Mesenchymal stem cell (in vitro differentiated cells and primary cell): ENCODE results near the gene C9orf85. TPM values are rescaled to one million over a fixed set of nuclear protein-coding genes. Genes with fewer than 3 reads are reported as not detected.

Experiments
- DNase-seq: peaks from one replicate; pipeline ENCODE4 v3.0.0-alpha.2; 2013
- H2AFZ ChIP-seq: one replicate; pipeline ENCODE4 v1.6.1; 2013; ENCODE audit warnings: low read depth, mild to moderate bottlenecking, control low read depth, inconsistent platforms, low read length, moderate library complexity
- H2AK5ac ChIP-seq: 2 replicates; pipeline ENCODE4 v1.6.1; 2013; ENCODE audit warnings: low read length, moderate library complexity, mild to moderate bottlenecking, inconsistent platforms; ENCODE audit not compliant: severe bottlenecking
- H2BK120ac ChIP-seq: one replicate; pipeline ENCODE4 v1.6.1; 2013; ENCODE audit warnings: low read depth, mild to moderate bottlenecking, inconsistent platforms, low read length, moderate library complexity
- H2BK12ac ChIP-seq, 2 experiments: one replicate each; pipeline ENCODE4 v1.6.1; 2013; ENCODE audit warnings: inconsistent platforms in 2 of 2, low read length in 2 of 2, mild to moderate bottlenecking in 2 of 2, moderate library complexity in 2 of 2, control low read depth in 1 of 2
- H2BK15ac ChIP-seq: one replicate; pipeline ENCODE4 v1.6.1; 2013; ENCODE audit warnings: mild to moderate bottlenecking, low read depth, inconsistent platforms; ENCODE audit not compliant: poor library complexity, severe bottlenecking
- H2BK5ac ChIP-seq: 2 replicates; pipeline ENCODE4 v1.6.1; 2013; ENCODE audit warnings: low read depth, mild to moderate bottlenecking, low read length, control low read depth, inconsistent platforms; ENCODE audit not compliant: poor library complexity, severe bottlenecking
- H3K14ac ChIP-seq, 2 experiments: one replicate each; pipeline ENCODE4 v1.6.1; 2013; ENCODE audit warnings: inconsistent platforms in 2 of 2, low read length in 2 of 2, control low read depth in 1 of 2, mild to moderate bottlenecking in 1 of 2, moderate library complexity in 1 of 2
- H3K18ac ChIP-seq, 2 experiments: one replicate each; pipeline ENCODE4 v1.6.1; 2013; ENCODE audit warnings: inconsistent platforms in 2 of 2, low read length in 2 of 2, control low read depth in 1 of 2, low read depth in 1 of 2, mild to moderate bottlenecking in 1 of 2
- H3K23ac ChIP-seq, 2 experiments: one replicate each; pipeline ENCODE4 v1.6.1; 2013; ENCODE audit warnings: inconsistent platforms in 2 of 2, low read length in 2 of 2, mild to moderate bottlenecking in 2 of 2, moderate library complexity in 2 of 2, control low read depth in 1 of 2
- H3K27ac ChIP-seq: 2 replicates; pipeline ENCODE4 v1.5.1; 2013; ENCODE audit warnings: mild to moderate bottlenecking, moderate library complexity, low read length, control low read depth, inconsistent platforms; ENCODE audit not compliant: poor library complexity, severe bottlenecking
- H3K27me3 ChIP-seq, 2 experiments: 2 replicates each; pipeline versions ENCODE4 v1.6.1 to v1.7.0; 2013; ENCODE audit warnings: low read length in 2 of 2, mild to moderate bottlenecking in 2 of 2, moderate library complexity in 2 of 2, control low read depth in 1 of 2, inconsistent platforms in 1 of 2; ENCODE audit not compliant: control insufficient read depth in 1 of 2, insufficient read depth in 1 of 2
- H3K36me3 ChIP-seq, 2 experiments: 2 replicates each; pipeline versions ENCODE4 v1.6.1 to v1.7.0; 2013; ENCODE audit warnings: low read length in 2 of 2, control low read depth in 1 of 2, inconsistent platforms in 1 of 2, low read depth in 1 of 2, mild to moderate bottlenecking in 1 of 2; ENCODE audit not compliant: insufficient read depth in 2 of 2, control insufficient read depth in 1 of 2
- H3K4ac ChIP-seq, 2 experiments: one replicate each; pipeline ENCODE4 v1.6.1; 2013; ENCODE audit warnings: inconsistent platforms in 2 of 2, low read length in 2 of 2, mild to moderate bottlenecking in 2 of 2, moderate library complexity in 2 of 2, control low read depth in 1 of 2, low read depth in 1 of 2
- H3K4me1 ChIP-seq: 2 replicates; pipeline ENCODE4 v1.6.1; 2013; ENCODE audit warnings: low read depth, low read length, control low read depth; ENCODE audit not compliant: control insufficient read depth, insufficient read depth
- H3K4me2 ChIP-seq: 2 replicates; pipeline ENCODE4 v1.6.1; 2013; ENCODE audit warnings: low read length, mild to moderate bottlenecking, inconsistent platforms; ENCODE audit not compliant: poor library complexity, severe bottlenecking
- H3K4me3 ChIP-seq, 2 experiments: 2 replicates each; pipeline versions ENCODE4 v1.5.1 to v1.7.0; 2013; ENCODE audit warnings: low read length in 2 of 2, mild to moderate bottlenecking in 2 of 2, control low read depth in 1 of 2, low read depth in 1 of 2; ENCODE audit not compliant: insufficient read depth in 1 of 2
- H3K79me1 ChIP-seq: replicated peaks from 2 replicates; pipeline ENCODE4 v1.6.1; 2013; ENCODE audit warnings: mild to moderate bottlenecking, control low read depth, low read length, inconsistent platforms; ENCODE audit not compliant: poor library complexity, severe bottlenecking
- H3K9ac ChIP-seq: 2 replicates; pipeline ENCODE4 v1.7.0; 2013; ENCODE audit warnings: mild to moderate bottlenecking, low read length, moderate library complexity
- H3K9me3 ChIP-seq: 2 replicates; pipeline ENCODE4 v1.7.0; 2013; ENCODE audit warnings: mild to moderate bottlenecking, low read length; ENCODE audit not compliant: control insufficient read depth
- H4K8ac ChIP-seq: one replicate; pipeline ENCODE4 v1.6.1; 2013; ENCODE audit warnings: inconsistent platforms, mild to moderate bottlenecking, low read length, moderate library complexity
- H4K91ac ChIP-seq: one replicate; pipeline ENCODE4 v1.6.1; 2013; ENCODE audit warnings: mild to moderate bottlenecking, low read length, inconsistent platforms
- WGBS: methylation state at CpG from one replicate; pipeline ENCODE4 v1.1.7; 2013; ENCODE audit warnings: mixed read lengths; 5-methylcytosine and 5-hydroxymethylcytosine counted together
- polyA plus RNA-seq, 2 experiments: library from polyadenylated mRNA; stranded (reverse); fragments of 200-250 nt; gene quantifications; one replicate each; pipeline ENCODE4 v1.2.3, GENCODE V29; 2013

C9orf85 gene, protein sequence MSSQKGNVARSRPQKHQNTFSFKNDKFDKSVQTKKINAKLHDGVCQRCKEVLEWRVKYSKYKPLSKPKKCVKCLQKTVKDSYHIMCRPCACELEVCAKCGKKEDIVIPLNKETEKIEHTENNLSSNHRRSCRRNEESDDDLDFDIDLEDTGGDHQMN
- polyA plus RNA-seq (2013, experiment 1 of 2), result 17.6 TPM
- 18.3 TPM for polyA plus RNA-seq (2013, experiment 2 of 2)

DNA sequence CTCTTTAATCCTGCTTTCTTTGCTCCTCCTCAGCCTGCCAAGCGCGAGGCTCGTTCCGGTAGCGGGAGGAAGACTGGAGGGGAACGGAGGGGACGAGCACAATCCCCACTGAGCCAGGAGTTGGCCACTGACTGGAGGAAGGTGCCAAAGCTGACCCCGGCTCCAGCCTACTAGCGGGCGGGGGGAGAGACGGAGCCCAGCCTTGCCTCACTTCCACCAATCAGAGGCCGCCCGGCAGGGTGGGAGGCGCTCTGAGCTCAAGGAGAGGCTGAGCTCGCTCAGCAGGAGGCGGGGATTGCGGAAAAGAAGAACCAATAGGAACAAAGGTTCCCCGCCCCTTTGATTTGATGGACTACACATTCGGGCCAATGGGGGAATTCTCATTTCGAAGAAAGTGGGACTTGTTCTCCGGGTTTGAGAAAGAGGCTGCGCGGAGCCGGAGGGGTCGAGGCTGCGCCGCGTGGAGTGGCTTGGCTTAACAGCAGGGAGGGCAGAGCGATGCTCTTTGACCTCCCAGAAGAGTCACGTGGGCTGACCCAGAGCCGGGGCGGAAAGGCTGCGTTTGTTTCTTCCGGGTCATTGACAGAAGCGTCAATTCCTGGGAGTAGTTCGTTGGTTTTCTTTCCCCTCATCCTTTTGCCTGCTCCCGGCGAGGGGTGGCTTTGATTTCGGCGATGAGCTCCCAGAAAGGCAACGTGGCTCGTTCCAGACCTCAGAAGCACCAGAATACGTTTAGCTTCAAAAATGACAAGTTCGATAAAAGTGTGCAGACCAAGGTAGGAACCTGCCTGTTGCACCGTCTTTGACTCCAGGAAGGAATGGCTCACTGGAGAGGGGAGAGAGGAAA, at the start of gene C9orf85, which contains the start of gene ABHD17B:
Gene C9orf85, plus strand, starts transcription at position 579 of the 847 bp plus-strand sequence. Its CDS starts 96 bp downstream, at position 675.
Gene ABHD17B, minus strand, starts transcription at position 133 of the 847 bp plus-strand sequence. CDS start 36,113 bp downstream, outside the sequence.
- peak within 1 kb of the TSS; percentile 88 for H2AFZ ChIP-seq
- no peak within 1 kb of the TSS for H2AK5ac ChIP-seq
- H4K91ac ChIP-seq, result peak within 1 kb of the TSS; percentile 43
- H3K4ac ChIP-seq, result peak within 1 kb of the TSS; percentile 88 to 96
- H3K9me3 ChIP-seq, result no peaks in the 10 kb centered on the region
- H2BK15ac ChIP-seq, result peak within 1 kb of the TSS; percentile 92
- H3K4me2 ChIP-seq, result peak within 1 kb of the TSS; percentile 81
- DNase-seq, result peak; percentile 100
- H2BK120ac ChIP-seq, result peak within 1 kb of the TSS; percentile 78
- peak within 1 kb of the TSS; percentile 93 for H3K27ac ChIP-seq
- no peaks in the 10 kb centered on the region for H3K36me3 ChIP-seq
- peaks cover 5% of the 10 kb centered on the region for H3K4me1 ChIP-seq
- H3K27me3 ChIP-seq, result no peaks in the 10 kb centered on the region
- H3K18ac ChIP-seq, result peak within 1 kb of the TSS; percentile 81 to 86
- peak within 1 kb of the TSS; percentile 53 for H2BK5ac ChIP-seq
- peak within 1 kb of the TSS; percentile 35 for H4K8ac ChIP-seq
- no peak within 1 kb of the TSS for H2BK12ac ChIP-seq
- H3K14ac ChIP-seq, result peak within 1 kb of the TSS in 1 of 2 experiments; percentile 86
- H3K9ac ChIP-seq, result peak within 1 kb of the TSS; percentile 92
- H3K79me1 ChIP-seq, result peaks cover 4% of the 10 kb centered on the region
- H3K4me3 ChIP-seq, result peak within 1 kb of the TSS; percentile 90 to 91
- WGBS, result under 1% methylated on average over 45 of the region's 45 CpGs
- H3K23ac ChIP-seq, result peak within 1 kb of the TSS in 1 of 2 experiments; percentile 59

DNA sequence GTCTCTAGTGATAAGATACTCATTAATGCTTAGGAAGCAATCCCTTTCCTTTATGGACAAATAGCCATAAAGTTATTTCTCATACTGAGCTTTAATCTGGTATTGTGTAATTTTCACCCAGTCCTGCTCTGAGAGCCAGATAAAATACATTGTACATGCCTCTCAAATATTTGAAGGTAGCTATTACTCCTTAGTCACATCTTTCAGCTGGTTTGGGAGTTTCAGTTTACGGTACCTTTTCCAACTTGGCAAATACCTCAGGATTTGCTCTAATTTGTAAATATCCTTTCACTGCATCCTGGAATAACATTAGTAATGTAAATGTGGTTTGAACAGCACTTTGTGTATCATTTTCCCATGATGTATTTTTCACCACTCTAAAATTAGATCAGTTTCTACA, 47.8 kb upstream of the C9orf85 start:
- no CpG with 5 or more reads among the region's 1 CpG for WGBS
- H3K4me1 ChIP-seq, result no peaks in the 10 kb centered on the region

DNA sequence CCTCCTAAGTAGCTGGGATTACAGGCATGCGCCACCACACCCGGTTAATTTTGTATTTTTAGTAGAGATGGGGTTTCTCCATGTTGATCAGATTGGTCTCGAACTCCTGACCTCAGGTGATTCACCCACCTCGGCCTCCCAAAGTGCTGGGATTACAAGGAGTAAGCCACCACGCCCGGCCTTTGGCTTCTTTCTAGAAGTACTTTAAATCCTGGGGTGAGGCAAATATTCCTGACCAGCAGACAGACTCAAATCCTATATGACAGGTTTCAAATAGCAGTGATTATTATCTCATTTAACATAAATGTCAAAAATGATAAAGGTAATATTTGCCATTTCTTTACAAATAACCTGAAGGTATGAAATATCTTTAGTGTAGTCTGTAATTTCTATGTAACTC, 36.1 kb upstream of the C9orf85 start:
- Histone ChIP-seq H3K4me3 (no peak overlapping the region), H2BK120ac (no peak overlapping the region), H3K79me1 (peaks cover 16% of the 10 kb centered on the region), H2BK5ac (no peak overlapping the region), H2AK5ac (no peak overlapping the region), H3K27ac (no peak overlapping the region), H3K4ac (no peak overlapping the region), H3K27me3 (no peaks in the 10 kb centered on the region), H3K23ac (no peak overlapping the region), H3K14ac (no peak overlapping the region), H3K36me3 (peaks cover 0 to 27% of the 10 kb centered on the region in 2 experiments), H3K9ac (no peak overlapping the region), H3K9me3 (peaks cover 52% of the 10 kb centered on the region), H2AFZ (no peak overlapping the region), H2BK15ac (no peak overlapping the region), H4K91ac (no peak overlapping the region), H3K18ac (no peak overlapping the region), H3K4me1 (no peaks in the 10 kb centered on the region), H3K4me2 (no peak overlapping the region), H2BK12ac (no peak overlapping the region), H4K8ac (no peak overlapping the region)
- WGBS, result 98% methylated on average over 6 of the region's 6 CpGs
- no peak for DNase-seq

More for the DNA sequence above, 47.8 kb upstream of the C9orf85 start:
- no peaks in the 10 kb centered on the region for H3K27me3 ChIP-seq
- H3K9me3 ChIP-seq, result peaks cover 39% of the 10 kb centered on the region
- no peak overlapping the region for H4K91ac ChIP-seq
- H4K8ac ChIP-seq, result no peak overlapping the region
- no peak overlapping the region for H2BK120ac ChIP-seq
- no peak overlapping the region for H2AK5ac ChIP-seq
- no peak overlapping the region for H2BK5ac ChIP-seq
- H2BK15ac ChIP-seq, result no peak overlapping the region
- H3K4me3 ChIP-seq, result no peak overlapping the region
- peaks cover 4% of the 10 kb centered on the region for H3K79me1 ChIP-seq
- H3K9ac ChIP-seq, result no peak overlapping the region
- H3K36me3 ChIP-seq, result peaks cover 4 to 54% of the 10 kb centered on the region in 2 experiments
- no peak overlapping the region for H2BK12ac ChIP-seq
- DNase-seq, result no peak
- H3K14ac ChIP-seq, result no peak overlapping the region
- H2AFZ ChIP-seq, result no peak overlapping the region
- no peak overlapping the region for H3K23ac ChIP-seq
- no peak overlapping the region for H3K27ac ChIP-seq
- H3K4ac ChIP-seq, result no peak overlapping the region
- no peak overlapping the region for H3K4me2 ChIP-seq
- H3K18ac ChIP-seq, result no peak overlapping the region

DNA sequence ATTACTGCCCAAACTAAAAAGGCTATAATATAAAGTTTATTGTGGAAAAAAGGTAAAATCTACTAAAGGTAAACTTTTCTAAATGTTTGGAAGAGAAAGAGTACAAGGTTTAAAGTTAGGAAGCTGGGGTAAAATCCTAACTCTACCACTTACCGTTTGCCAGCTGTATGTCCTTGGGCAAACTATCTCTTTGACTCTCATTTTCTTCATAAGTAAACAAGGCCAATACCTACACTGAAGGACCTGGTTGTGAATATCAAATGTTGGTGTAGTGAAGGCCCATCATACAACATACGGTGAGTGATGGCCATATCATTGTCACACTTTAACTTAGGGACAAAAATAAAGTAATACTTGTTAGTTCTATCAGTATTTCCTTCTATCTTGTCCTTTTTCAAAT, 35.3 kb upstream of the C9orf85 start:
- DNase-seq, result no peak

More for the DNA sequence above, 35.3 kb upstream of the C9orf85 start:
- Histone ChIP-seq H2BK120ac (no peak overlapping the region), H3K36me3 (peaks cover 0 to 24% of the 10 kb centered on the region in 2 experiments), H3K14ac (no peak overlapping the region), H3K27me3 (no peaks in the 10 kb centered on the region), H3K18ac (no peak overlapping the region), H3K4me1 (no peaks in the 10 kb centered on the region), H3K79me1 (peaks cover 13% of the 10 kb centered on the region), H2AFZ (no peak overlapping the region), H2BK5ac (no peak overlapping the region), H3K4me3 (no peak overlapping the region), H3K27ac (no peak overlapping the region), H3K4ac (no peak overlapping the region), H3K23ac (no peak overlapping the region), H2BK15ac (no peak overlapping the region), H2AK5ac (no peak overlapping the region), H3K9ac (no peak overlapping the region), H3K9me3 (peaks cover 52% of the 10 kb centered on the region), H4K8ac (no peak overlapping the region), H3K4me2 (no peak overlapping the region), H4K91ac (no peak overlapping the region), H2BK12ac (no peak overlapping the region)
- 100% methylated on average over 1 of the region's 2 CpGs for WGBS
